ENCODE data around the gene SORCS2. TPM values are rescaled to one million over a fixed set of nuclear protein-coding genes. Genes with fewer than 3 reads are reported as not detected.

The SORCS2 gene
- total and polyA plus RNA-seq, 4 donors = 0.05 to 8.4 (median 1.8) TPM

DNA sequence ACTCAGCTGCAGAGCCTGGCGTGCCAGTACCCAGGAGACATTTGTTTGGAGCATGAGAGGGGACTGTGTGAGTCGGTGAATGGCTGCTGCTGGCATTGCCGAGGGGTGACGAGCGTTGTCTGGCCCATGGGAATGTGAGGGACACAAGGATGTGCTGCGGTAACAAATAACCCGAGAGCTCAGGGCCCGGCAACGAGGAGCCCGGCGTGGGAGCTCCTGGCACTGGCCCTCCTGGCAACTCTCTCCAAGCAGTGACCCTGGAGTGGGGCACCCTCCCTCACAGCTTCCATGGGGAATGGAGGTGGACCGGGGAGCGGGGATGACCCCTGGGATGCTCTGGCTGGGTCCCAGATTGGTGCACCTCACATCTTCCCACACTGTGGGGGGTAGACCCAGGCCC is 44.0 kb upstream of the SORCS2 start:
- no peak overlapping the region for H3K27ac ChIP-seq (ENCODE audit: low read depth in 1 of 2, low read length in 2 of 2)
- no peaks in the 10 kb centered on the region for H3K4me1 ChIP-seq (ENCODE audit: control insufficient read depth in 1 of 2, insufficient read depth in 2 of 2, low read length in 2 of 2)
- intact Hi-C loops (cut with DNase I) = no loop called here
- ATAC-seq (ENCODE audit: low FRiP score) (no peak), DNase-seq (no peak)
- no peaks in the 10 kb centered on the region for H3K36me3 ChIP-seq (ENCODE audit: control insufficient read depth in 1 of 2, insufficient read depth in 2 of 2, low read length in 1 of 2)
- no peaks in the 10 kb centered on the region for H3K9me3 ChIP-seq (ENCODE audit: control insufficient read depth, low read length)
- H3K4me3 ChIP-seq (ENCODE audit: low read length in 2 of 2) = no peak overlapping the region
- 85 to 88% methylated on average over 13 of the region's 13 CpGs for WGBS, 2 donors
- H3K27me3 ChIP-seq (ENCODE audit: control insufficient read depth in 1 of 2, insufficient read depth in 2 of 2, low read length in 1 of 2) = no peaks in the 10 kb centered on the region

DNA sequence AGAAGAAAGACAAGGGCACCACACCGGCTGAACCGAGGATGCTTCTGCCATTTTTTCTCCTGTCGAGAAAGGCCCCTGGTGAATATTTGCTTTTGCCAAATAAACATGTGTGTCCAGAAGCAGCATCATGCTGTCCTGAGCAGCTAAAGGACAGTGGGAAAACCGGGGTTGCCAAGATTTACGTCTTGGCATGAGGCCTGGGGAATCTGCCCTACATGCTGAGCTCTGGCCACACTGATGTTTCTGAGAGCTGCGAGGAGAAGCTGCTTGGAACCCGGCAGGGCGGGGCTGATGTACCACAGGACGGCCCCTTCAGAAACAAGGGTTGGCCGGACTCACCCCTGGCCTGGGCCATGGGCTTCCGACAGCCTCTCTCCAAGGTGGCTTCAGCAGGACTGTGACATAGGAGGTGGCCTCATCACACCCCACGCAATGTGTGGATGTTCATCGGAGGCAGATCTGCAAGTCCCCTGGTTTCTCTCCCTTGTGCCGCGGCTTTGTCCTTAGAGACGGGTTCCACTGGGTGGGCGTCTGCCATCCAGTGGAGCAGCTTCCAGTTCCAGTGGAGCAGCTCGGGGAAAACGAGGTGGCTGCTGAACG is 42.2 kb upstream of the SORCS2 start:
- Histone ChIP-seq H3K4me3 (ENCODE audit: low read length in 2 of 2) (no peak overlapping the region), H3K9me3 (ENCODE audit: control insufficient read depth, low read length) (no peaks in the 10 kb centered on the region), H3K27ac (ENCODE audit: low read depth in 1 of 2, low read length in 2 of 2) (no peak overlapping the region), H3K4me1 (ENCODE audit: control insufficient read depth in 1 of 2, insufficient read depth in 2 of 2, low read length in 2 of 2) (no peaks in the 10 kb centered on the region), H3K27me3 (ENCODE audit: control insufficient read depth in 1 of 2, insufficient read depth in 2 of 2, low read length in 1 of 2) (no peaks in the 10 kb centered on the region), H3K36me3 (ENCODE audit: control insufficient read depth in 1 of 2, insufficient read depth in 2 of 2, low read length in 1 of 2) (no peaks in the 10 kb centered on the region)
- ATAC-seq (ENCODE audit: low FRiP score) (no peak), DNase-seq (no peak)
- WGBS, 2 donors = 90 to 92% methylated on average over 20 of the region's 20 CpGs
- intact Hi-C loops (cut with DNase I) = no loop called here

DNA sequence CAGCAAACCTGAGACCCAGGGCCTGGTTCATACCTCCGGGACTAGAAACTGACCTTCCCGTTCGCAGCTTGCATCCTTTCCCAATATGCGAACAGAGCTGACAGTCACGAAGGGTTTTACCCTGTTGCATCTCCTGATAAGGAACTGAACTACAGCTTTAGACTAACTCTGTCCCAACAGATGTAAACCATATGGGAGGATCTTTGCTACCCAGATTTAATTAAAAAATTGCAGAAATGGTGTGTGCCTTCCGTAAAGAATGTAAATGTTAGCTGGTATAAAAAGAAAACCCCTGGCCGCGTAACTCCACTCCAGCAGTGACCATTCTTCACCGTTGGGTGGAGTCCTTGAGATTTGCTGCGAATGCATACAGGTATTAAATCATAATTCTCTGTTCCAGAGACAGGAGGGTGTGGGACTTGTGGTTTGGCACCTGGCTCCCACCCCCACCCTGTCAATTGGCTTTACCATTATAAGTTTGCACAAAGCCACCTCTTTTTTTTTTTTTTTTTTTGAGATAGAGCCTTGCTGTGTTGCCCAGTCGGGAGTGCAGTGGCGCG is 40.6 kb upstream of the SORCS2 start:
- H3K36me3 ChIP-seq (ENCODE audit: control insufficient read depth in 1 of 2, insufficient read depth in 2 of 2, low read length in 1 of 2) = no peaks in the 10 kb centered on the region
- intact Hi-C loops (cut with DNase I) = no loop called here
- WGBS, 2 donors = 92 to 94% methylated on average over 12 to 13 of the region's 13 CpGs
- H3K27me3 ChIP-seq (ENCODE audit: control insufficient read depth in 1 of 2, insufficient read depth in 2 of 2, low read length in 1 of 2) = no peaks in the 10 kb centered on the region
- H3K4me3 ChIP-seq (ENCODE audit: low read length in 2 of 2) = no peak overlapping the region
- ATAC-seq (ENCODE audit: low FRiP score) (no peak), DNase-seq (no peak)
- no peaks in the 10 kb centered on the region for H3K9me3 ChIP-seq (ENCODE audit: control insufficient read depth, low read length)
- no peak overlapping the region for H3K27ac ChIP-seq (ENCODE audit: low read depth in 1 of 2, low read length in 2 of 2)
- H3K4me1 ChIP-seq (ENCODE audit: control insufficient read depth in 1 of 2, insufficient read depth in 2 of 2, low read length in 2 of 2) = no peaks in the 10 kb centered on the region

DNA sequence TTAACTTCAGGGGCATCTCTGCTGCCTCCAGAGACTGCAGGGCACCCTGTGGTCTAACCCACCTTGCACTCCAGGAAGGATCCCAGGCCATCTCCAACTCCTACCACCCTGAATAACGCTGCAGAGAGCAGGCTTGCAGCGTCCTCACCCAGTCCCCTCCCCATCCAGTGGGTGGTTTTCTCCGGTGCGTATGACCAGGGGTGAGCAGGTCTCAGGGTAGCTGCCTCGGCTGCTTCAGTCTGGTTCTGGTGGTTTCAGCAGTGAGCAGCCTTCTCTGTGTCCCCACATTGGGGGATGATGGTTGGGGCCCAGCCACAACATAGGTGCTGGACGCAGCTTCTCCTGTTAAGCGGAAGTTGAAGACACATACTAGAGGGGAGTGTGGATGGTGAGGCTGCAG is 38.6 kb upstream of the SORCS2 start:
- WGBS, 2 donors = 91% methylated on average over 7 of the region's 7 CpGs
- intact Hi-C loops (cut with DNase I) = no loop called here
- H3K9me3 ChIP-seq (ENCODE audit: control insufficient read depth, low read length) = no peaks in the 10 kb centered on the region
- ATAC-seq (ENCODE audit: low FRiP score) = no peak
- H3K27ac ChIP-seq (ENCODE audit: low read depth in 1 of 2, low read length in 2 of 2) = no peak overlapping the region
- H3K4me3 ChIP-seq (ENCODE audit: low read length in 2 of 2) = no peak overlapping the region
- DNase-seq = peak in 1 of 2 donors; percentile 12
- H3K4me1 ChIP-seq (ENCODE audit: control insufficient read depth in 1 of 2, insufficient read depth in 2 of 2, low read length in 2 of 2) = no peaks in the 10 kb centered on the region
- H3K36me3 ChIP-seq (ENCODE audit: control insufficient read depth in 1 of 2, insufficient read depth in 2 of 2, low read length in 1 of 2) = no peaks in the 10 kb centered on the region
- H3K27me3 ChIP-seq (ENCODE audit: control insufficient read depth in 1 of 2, insufficient read depth in 2 of 2, low read length in 1 of 2) = no peaks in the 10 kb centered on the region

GRCh38 chr4:7154351-7154981 is 37.9 kb upstream of the SORCS2 start:
- Histone ChIP-seq H3K27ac (ENCODE audit: low read depth in 1 of 2, low read length in 2 of 2) (no peak overlapping the region), H3K4me1 (ENCODE audit: control insufficient read depth in 1 of 2, insufficient read depth in 2 of 2, low read length in 2 of 2) (no peaks in the 10 kb centered on the region), H3K4me3 (ENCODE audit: low read length in 2 of 2) (no peak overlapping the region), H3K9me3 (ENCODE audit: control insufficient read depth, low read length) (no peaks in the 10 kb centered on the region), H3K36me3 (ENCODE audit: control insufficient read depth in 1 of 2, insufficient read depth in 2 of 2, low read length in 1 of 2) (no peaks in the 10 kb centered on the region), H3K27me3 (ENCODE audit: control insufficient read depth in 1 of 2, insufficient read depth in 2 of 2, low read length in 1 of 2) (no peaks in the 10 kb centered on the region)
- 93 to 94% methylated on average over 18 of the region's 18 CpGs for WGBS, 2 donors
- ATAC-seq (ENCODE audit: low FRiP score) (no peak), DNase-seq (no peak)
- intact Hi-C loops (cut with DNase I) = no loop called here

DNA sequence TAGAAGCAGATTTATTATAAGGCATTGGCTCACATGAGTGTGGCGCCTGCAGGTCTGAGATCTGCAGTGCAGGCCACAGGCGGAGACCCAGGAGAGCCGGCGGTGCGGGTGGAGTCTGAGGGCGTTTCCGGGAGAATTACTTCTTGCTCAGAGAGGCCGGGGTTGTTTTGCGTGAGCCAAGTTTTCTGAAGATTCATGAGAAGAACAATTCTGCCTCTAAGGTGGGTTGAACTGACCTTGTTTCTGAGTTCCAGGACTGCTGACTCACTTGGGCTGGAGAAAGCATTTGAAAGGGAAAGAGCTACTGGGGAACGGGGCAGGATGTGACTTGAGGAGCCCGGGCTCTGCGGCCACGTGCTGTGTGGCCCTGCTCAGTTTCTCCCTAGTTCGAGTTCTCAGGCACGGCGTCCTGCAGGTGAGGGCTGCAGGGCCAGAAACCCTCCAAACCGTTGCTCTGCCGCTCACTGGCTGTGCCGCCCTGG is 36.7 kb upstream of the SORCS2 start:
- DNase-seq (no peak), ATAC-seq (ENCODE audit: low FRiP score) (no peak)
- no peaks in the 10 kb centered on the region for H3K4me1 ChIP-seq (ENCODE audit: control insufficient read depth in 1 of 2, insufficient read depth in 2 of 2, low read length in 2 of 2)
- WGBS, 2 donors = 92 to 94% methylated on average over 19 of the region's 19 CpGs
- H3K27ac ChIP-seq (ENCODE audit: low read depth in 1 of 2, low read length in 2 of 2) = no peak overlapping the region
- no peak overlapping the region for H3K4me3 ChIP-seq (ENCODE audit: low read length in 2 of 2)
- no peaks in the 10 kb centered on the region for H3K9me3 ChIP-seq (ENCODE audit: control insufficient read depth, low read length)
- intact Hi-C loops (cut with DNase I) = no loop called here
- no peaks in the 10 kb centered on the region for H3K36me3 ChIP-seq (ENCODE audit: control insufficient read depth in 1 of 2, insufficient read depth in 2 of 2, low read length in 1 of 2)
- H3K27me3 ChIP-seq (ENCODE audit: control insufficient read depth in 1 of 2, insufficient read depth in 2 of 2, low read length in 1 of 2) = no peaks in the 10 kb centered on the region

- no peak for ATAC-seq (ENCODE audit: low FRiP score)
Measured at GRCh38 chr4:7156328-7156727, 36.0 kb upstream of the SORCS2 start.

DNA sequence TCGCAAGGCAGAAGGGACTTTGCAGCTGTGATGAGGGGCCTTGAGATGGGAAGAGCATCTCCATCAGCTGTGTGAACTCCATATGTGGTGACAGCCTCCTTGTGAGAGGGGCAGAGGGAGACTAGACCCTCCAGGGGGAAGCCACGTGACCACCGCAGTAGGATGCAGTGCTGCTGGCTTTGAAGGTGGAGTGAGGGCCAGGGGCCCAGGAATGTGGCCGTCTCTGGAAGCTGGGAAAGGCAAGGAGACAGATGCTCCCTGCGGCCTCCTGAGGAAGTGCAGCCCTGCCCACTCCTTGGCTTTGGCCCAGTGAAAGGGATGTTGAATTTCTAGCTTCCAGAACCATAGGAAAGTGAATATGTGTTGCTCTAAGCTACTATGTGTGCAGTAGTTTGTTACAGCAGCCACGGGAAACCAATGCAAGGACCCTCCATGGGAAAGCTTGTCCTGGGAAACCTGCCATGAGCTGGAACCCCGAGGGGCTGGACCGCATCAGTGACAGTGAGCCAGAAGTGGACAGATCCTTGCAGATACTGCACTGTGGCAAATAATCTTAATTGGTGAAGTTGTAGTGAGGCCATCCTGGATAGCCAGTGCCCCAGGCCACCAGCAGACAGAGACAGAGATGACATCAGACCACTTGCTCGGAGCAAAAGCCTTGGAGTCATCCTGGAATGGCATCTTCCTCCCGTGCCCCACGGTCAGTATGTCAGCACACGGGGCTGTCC is 35.4 kb upstream of the SORCS2 start:
- intact Hi-C loops (cut with DNase I) = no loop called here
- no peak overlapping the region for H3K27ac ChIP-seq (ENCODE audit: low read depth in 1 of 2, low read length in 2 of 2)
- H3K4me1 ChIP-seq (ENCODE audit: control insufficient read depth in 1 of 2, insufficient read depth in 2 of 2, low read length in 2 of 2) = no peaks in the 10 kb centered on the region
- WGBS, 2 donors = 68% methylated on average over 12 of the region's 12 CpGs
- no peaks in the 10 kb centered on the region for H3K27me3 ChIP-seq (ENCODE audit: control insufficient read depth in 1 of 2, insufficient read depth in 2 of 2, low read length in 1 of 2)
- ATAC-seq (ENCODE audit: low FRiP score) = peak; percentile 41
- H3K9me3 ChIP-seq (ENCODE audit: control insufficient read depth, low read length) = no peaks in the 10 kb centered on the region
- no peak overlapping the region for H3K4me3 ChIP-seq (ENCODE audit: low read length in 2 of 2)
- no peaks in the 10 kb centered on the region for H3K36me3 ChIP-seq (ENCODE audit: control insufficient read depth in 1 of 2, insufficient read depth in 2 of 2, low read length in 1 of 2)
- no peak for DNase-seq

More at GRCh38 chr4:7156328-7156727, 36.0 kb upstream of the SORCS2 start:
- no peak overlapping the region for H3K27ac ChIP-seq (ENCODE audit: low read depth in 1 of 2, low read length in 2 of 2)
- no peaks in the 10 kb centered on the region for H3K9me3 ChIP-seq (ENCODE audit: control insufficient read depth, low read length)
- H3K4me3 ChIP-seq (ENCODE audit: low read length in 2 of 2) = no peak overlapping the region
- no peaks in the 10 kb centered on the region for H3K36me3 ChIP-seq (ENCODE audit: control insufficient read depth in 1 of 2, insufficient read depth in 2 of 2, low read length in 1 of 2)
- intact Hi-C loops (cut with DNase I) = no loop called here
- no peaks in the 10 kb centered on the region for H3K4me1 ChIP-seq (ENCODE audit: control insufficient read depth in 1 of 2, insufficient read depth in 2 of 2, low read length in 2 of 2)
- no peak for DNase-seq
- 77 to 80% methylated on average over 12 of the region's 12 CpGs for WGBS, 2 donors
- no peaks in the 10 kb centered on the region for H3K27me3 ChIP-seq (ENCODE audit: control insufficient read depth in 1 of 2, insufficient read depth in 2 of 2, low read length in 1 of 2)

All from aorta (tissue), 5 donors.